HFF-Myc (cell line): ENCODE measurements around the gene CDH13.

Experiments used
- DNase-seq: peaks from one replicate; pipeline ENCODE4 v3.0.0-alpha.2; 2011; ENCODE audit warnings: low read depth; ENCODE audit errors: extremely low read depth
- H3K4me3 ChIP-seq: replicated peaks from 2 replicates; pipeline ENCODE4 v1.5.1; 2011; ENCODE audit warnings: low read depth, mild to moderate bottlenecking, control low read depth, low read length
- TF ChIP-seq, protein P1 (sequence below): IDR thresholded peaks from 2 replicates; pipeline ENCODE4 v1.5.1; 2012; ENCODE audit warnings: mild to moderate bottlenecking, low read depth, low read length, control low read depth; ENCODE audit errors: missing control alignments

The CDH13 gene

DNA sequence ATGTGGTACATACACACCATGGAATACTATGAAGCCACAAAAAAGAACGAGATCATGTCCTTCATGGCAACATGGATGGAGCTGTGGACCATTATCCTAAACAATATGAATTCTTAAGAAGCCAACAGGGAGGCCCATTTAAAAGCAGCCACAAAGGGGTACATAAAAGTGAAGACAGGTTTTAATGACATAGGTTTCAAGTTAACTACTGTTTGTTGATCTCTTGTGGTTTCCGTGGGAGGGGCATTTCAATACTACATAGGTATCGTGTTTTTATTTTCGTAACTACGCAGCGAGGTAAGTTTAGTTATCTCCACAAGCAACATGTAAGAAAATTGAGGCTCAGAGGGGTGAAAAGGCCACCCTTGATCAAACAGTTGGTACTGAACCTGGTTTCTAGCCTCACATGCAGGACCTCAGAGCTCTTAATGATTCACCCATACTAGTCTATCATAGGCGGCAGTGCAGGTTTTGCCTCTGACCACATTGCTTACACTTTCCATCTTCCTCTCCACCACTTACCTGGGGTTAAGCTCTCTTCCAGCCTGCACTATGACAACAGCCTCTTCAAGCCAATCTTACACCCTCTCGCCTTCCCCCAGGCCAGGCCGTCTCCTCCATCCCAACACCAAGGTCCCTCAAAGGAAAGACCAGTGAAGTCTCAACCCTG lies 646.9 kb downstream of the CDH13 start:
- DNase-seq: no peak
- TF ChIP-seq, protein P1, sequence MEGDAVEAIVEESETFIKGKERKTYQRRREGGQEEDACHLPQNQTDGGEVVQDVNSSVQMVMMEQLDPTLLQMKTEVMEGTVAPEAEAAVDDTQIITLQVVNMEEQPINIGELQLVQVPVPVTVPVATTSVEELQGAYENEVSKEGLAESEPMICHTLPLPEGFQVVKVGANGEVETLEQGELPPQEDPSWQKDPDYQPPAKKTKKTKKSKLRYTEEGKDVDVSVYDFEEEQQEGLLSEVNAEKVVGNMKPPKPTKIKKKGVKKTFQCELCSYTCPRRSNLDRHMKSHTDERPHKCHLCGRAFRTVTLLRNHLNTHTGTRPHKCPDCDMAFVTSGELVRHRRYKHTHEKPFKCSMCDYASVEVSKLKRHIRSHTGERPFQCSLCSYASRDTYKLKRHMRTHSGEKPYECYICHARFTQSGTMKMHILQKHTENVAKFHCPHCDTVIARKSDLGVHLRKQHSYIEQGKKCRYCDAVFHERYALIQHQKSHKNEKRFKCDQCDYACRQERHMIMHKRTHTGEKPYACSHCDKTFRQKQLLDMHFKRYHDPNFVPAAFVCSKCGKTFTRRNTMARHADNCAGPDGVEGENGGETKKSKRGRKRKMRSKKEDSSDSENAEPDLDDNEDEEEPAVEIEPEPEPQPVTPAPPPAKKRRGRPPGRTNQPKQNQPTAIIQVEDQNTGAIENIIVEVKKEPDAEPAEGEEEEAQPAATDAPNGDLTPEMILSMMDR: no peak
- H3K4me3 ChIP-seq: no peak overlapping the region

DNA sequence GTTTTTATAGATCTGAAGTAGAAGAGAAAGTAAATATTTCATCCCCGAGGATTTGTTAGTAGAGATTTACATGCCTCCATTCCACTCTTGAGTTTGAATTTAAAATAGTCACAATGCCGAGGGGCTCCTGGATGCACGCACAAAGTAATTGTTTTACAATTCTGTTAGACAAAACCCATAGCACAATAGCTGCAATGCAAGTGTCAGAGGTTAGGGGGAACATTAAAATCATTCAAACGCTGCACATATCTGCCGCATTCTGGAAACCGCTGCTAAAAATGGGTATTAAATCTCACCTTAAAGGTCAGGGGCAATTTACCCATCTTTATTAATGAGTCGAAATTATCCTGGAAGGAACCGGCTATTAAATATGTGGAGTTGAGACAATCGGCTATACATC lies 652.5 kb downstream of the CDH13 start:
- DNase-seq: no peak
- TF ChIP-seq, protein P1: no peak
- no peak overlapping the region for H3K4me3 ChIP-seq

DNA sequence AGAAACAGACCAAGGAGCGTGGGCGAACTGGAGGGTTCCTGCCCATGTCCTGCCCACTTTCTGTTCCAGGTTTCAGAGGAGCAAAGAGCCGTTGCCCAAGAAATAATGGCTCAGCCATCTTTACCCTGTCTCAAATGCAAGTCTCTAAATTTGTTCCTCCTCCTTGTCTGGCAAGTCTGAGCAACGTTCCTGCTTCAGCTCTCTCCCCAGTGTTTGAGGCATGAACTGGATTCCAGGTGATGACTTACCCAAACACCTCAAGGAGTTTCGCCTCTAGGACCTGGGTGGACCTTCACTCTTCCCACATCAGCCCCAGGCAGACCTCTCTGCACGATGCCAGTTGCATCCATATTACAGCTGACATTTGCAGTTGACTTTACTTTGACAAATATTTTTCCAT lies 659.2 kb downstream of the CDH13 start:
- TF ChIP-seq, protein P1: no peak
- no peak for DNase-seq
- H3K4me3 ChIP-seq: no peak overlapping the region

DNA sequence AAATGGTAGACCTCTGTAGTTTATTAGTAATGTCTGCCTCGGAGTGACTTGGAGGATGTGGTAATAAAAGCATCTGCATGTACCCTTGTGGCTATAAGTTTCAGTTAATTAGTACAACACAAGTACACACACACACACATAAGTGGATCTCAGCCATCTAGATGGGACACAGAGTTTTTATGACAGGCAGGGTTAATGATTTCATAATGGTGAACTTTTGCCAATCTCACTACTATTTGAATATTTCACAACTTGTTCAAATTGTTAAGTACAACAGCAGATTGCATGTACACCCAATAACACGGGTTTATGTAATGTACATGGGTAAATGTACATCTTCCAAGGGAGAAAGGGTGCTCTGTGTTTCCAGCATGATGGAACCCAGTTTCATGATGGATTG lies 669.7 kb downstream of the CDH13 start:
- no peak for DNase-seq
- TF ChIP-seq, protein P1: no peak
- H3K4me3 ChIP-seq: no peak overlapping the region

DNA sequence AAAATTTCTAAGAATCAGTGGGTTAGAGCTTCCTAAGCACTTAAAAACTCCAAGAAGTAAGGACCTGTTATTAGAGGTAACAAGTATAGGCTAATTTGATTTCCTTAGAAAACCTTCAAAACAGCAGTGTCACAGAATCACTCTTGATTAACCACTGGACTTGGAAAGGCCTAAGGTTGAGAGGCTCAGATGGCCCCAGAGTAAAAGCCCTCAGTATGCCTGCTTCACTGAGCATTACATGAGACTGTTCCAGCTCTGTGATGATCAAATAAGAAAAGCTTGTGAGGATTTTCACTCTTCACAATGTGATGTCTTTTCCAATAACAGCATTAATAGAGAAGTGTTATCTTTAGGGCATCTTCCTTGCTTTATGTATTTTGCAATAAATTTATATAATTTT lies 671.8 kb downstream of the CDH13 start:
- TF ChIP-seq, protein P1: no peak
- DNase-seq: no peak
- H3K4me3 ChIP-seq: no peak overlapping the region

DNA sequence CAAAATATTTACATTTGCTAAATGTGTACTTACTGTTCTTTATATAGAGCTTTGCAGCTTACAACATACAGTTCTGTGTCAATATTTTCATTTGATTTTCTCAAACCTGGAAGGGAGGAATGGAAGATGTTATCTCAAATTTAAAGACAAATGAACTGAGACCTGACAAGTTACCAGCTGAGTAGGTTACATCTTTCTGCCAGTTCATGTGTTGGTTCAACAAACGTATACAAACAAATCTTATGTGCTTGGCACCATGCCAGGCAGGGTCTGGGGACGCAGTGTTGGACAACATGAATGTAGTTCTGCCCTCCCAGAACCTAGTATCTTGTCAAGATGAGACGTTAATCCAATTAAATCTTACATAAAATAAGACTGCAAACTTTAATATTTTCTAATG lies 673.6 kb downstream of the CDH13 start:
- no peak for DNase-seq
- TF ChIP-seq, protein P1: no peak
- no peak overlapping the region for H3K4me3 ChIP-seq

DNA sequence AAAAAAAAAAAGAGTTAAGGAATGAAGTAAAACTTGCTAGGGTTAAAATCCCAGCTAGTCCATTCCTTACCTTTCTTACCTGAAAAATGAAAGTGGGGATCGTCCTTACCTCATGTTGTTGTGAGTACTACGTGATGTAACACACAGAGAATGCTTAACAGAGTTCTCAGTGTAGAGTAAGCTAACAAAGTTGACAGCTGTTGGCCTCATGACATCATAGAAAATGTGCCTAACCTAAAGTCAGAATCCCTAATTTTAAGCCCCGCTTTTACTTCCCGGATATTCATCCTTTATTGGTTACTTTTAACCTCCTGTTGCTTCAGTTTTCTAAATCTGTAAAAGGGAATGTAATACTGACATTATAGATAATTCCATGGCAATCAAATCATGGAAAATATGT lies 675.2 kb downstream of the CDH13 start:
- H3K4me3 ChIP-seq: no peak overlapping the region
- TF ChIP-seq, protein P1: no peak
- no peak for DNase-seq
